Upper lobe of right lung (tissue), 1 donor: Measurements from ENCODE around the gene SPACA7. TPM values are rescaled to one million over a fixed set of nuclear protein-coding genes. Genes with fewer than 3 reads are reported as not detected.

Experiments used
- ATAC-seq: fragments of 200-7000 bp; cut with Tn5 transposase; one replicate; pipeline ENCODE4 v1.9.1; 2020; ENCODE audit warnings: mild to moderate bottlenecking, moderate library complexity
- DNase-seq: peaks from one replicate; pipeline ENCODE4 v3.0.0-alpha.2; 2020
- H3K27ac ChIP-seq: fragments of 200-600 bp; one replicate; pipeline ENCODE4 v1.8.0; 2022
- H3K27me3 ChIP-seq: fragments of 200-600 bp; one replicate; pipeline ENCODE4 v1.8.0; 2022; ENCODE audit warnings: mild to moderate bottlenecking
- H3K36me3 ChIP-seq: fragments of 200-600 bp; one replicate; pipeline ENCODE4 v1.8.0; 2022
- H3K4me1 ChIP-seq: fragments of 200-600 bp; one replicate; pipeline ENCODE4 v1.8.0; 2022
- H3K4me3 ChIP-seq: fragments of 200-600 bp; one replicate; pipeline ENCODE4 v1.8.0; 2022; ENCODE audit warnings: mild to moderate bottlenecking
- H3K9me3 ChIP-seq: fragments of 200-600 bp; one replicate; pipeline ENCODE4 v1.8.0; 2022
- CTCF ChIP-seq: fragments of 200-600 bp; IDR thresholded peaks from one replicate; pipeline ENCODE4 v1.8.0; 2022; ENCODE audit warnings: antibody characterized with exemption
- intact Hi-C: fragments of 100-400 bp; cut with DNase I; formaldehyde crosslinking; loops from one replicate; pipeline ENCODE4 v1.11.0; 2022
- total RNA-seq: library from RNA; stranded (reverse); fragmentation: NEBNext Ultra II Directional; extraction: Animal tissue kit (Norgen Biotek cat#: 25700); gene quantifications from one replicate; pipeline ENCODE4 v1.2.1, GENCODE V29; 2021
- donor health status: DM: no; HTN: yes; CAD: no; lungs with severe emphysema.

Gene SPACA7
- total RNA-seq, 1 donor from 2014 or later, result not detected

GRCh38 chr13:112454648-112455334 is 78.6 kb downstream of the SPACA7 start:
- TF ChIP-seq CTCF, result no peak
- intact Hi-C loops, result no loop called here
- Histone ChIP-seq H3K36me3 (no peaks in the 10 kb centered on the region), H3K27me3 (peaks cover 7% of the 10 kb centered on the region), H3K9me3 (no peaks in the 10 kb centered on the region), H3K27ac (no peak overlapping the region), H3K4me3 (no peak overlapping the region), H3K4me1 (no peaks in the 10 kb centered on the region)
- ATAC-seq, result no peak
- no peak for DNase-seq

- Histone ChIP-seq H3K27ac (no peak overlapping the region), H3K9me3 (no peaks in the 10 kb centered on the region), H3K36me3 (no peaks in the 10 kb centered on the region), H3K4me3 (no peak overlapping the region), H3K27me3 (peaks cover 7% of the 10 kb centered on the region), H3K4me1 (no peaks in the 10 kb centered on the region)
- no peak for ATAC-seq
- DNase-seq, result peak; percentile 46
- TF ChIP-seq CTCF, result no peak
- intact Hi-C loops, result no loop called here
These were observed 79.4 kb downstream of the SPACA7 start for GRCh38 chr13:112455476-112456059.

GRCh38 chr13:112456138-112457056 is 80.2 kb downstream of the SPACA7 start:
- ATAC-seq, result no peak

GRCh38 chr13:112457081-112457480 is 80.9 kb downstream of the SPACA7 start:
- Histone ChIP-seq H3K27ac (no peak overlapping the region), H3K36me3 (no peaks in the 10 kb centered on the region), H3K27me3 (peaks cover 7% of the 10 kb centered on the region), H3K9me3 (no peaks in the 10 kb centered on the region), H3K4me1 (no peaks in the 10 kb centered on the region), H3K4me3 (no peak overlapping the region)
- TF ChIP-seq CTCF, result no peak
- ATAC-seq (no peak), DNase-seq (peak; percentile 31)
- intact Hi-C loops, result no loop called here

More at GRCh38 chr13:112456138-112457056, 80.2 kb downstream of the SPACA7 start:
- peak; percentile 50 for DNase-seq
- no peak for TF ChIP-seq CTCF
- H3K27ac ChIP-seq, result no peak overlapping the region
- H3K4me1 ChIP-seq, result no peaks in the 10 kb centered on the region
- intact Hi-C loops, result no loop called here
- no peaks in the 10 kb centered on the region for H3K9me3 ChIP-seq
- peaks cover 7% of the 10 kb centered on the region for H3K27me3 ChIP-seq
- no peaks in the 10 kb centered on the region for H3K36me3 ChIP-seq
- no peak overlapping the region for H3K4me3 ChIP-seq

- ATAC-seq, result no peak
- DNase-seq, result peak; percentile 60
- intact Hi-C loops, result no loop called here
These were observed 81.3 kb downstream of the SPACA7 start for GRCh38 chr13:112457485-112457884.

More at GRCh38 chr13:112457485-112457884, 81.3 kb downstream of the SPACA7 start:
- Histone ChIP-seq H3K4me1 (no peaks in the 10 kb centered on the region), H3K36me3 (no peaks in the 10 kb centered on the region), H3K9me3 (no peaks in the 10 kb centered on the region), H3K27ac (no peak overlapping the region), H3K4me3 (no peak overlapping the region), H3K27me3 (peaks cover 7% of the 10 kb centered on the region)
- no peak for TF ChIP-seq CTCF
